ENCODE data around the gene NTSR2. TPM values are rescaled to one million over a fixed set of nuclear protein-coding genes. Genes with fewer than 3 reads are reported as not detected.

Gene NTSR2
- total RNA-seq, 4 donors from 2014 or later: not detected

DNA sequence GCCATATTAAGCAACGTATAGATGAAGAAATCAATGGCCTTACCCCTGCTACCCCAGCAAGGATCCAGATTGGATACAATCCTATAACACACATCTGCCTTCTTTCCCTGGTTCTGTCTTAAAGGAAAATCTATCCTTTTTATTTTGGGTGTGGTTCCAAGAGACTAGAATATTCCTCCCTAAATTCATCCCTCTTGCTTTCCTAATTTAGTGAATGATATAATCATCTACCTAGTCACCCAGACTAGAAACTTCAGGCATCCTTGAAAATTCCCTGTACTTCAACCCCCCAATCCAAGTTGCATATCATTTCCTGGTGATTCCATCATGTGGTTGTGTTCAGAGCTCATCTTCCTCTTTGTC is 41.3 kb upstream of the NTSR2 start:
- TF ChIP-seq POLR2AphosphoS5 (IDR thresholded peaks at IDR 0.05) (no peak), EP300 (IDR thresholded peaks at IDR 0.05) (no peak), POLR2A (IDR thresholded peaks at IDR 0.05) (no peak)
- TF ChIP-seq, protein P1, sequence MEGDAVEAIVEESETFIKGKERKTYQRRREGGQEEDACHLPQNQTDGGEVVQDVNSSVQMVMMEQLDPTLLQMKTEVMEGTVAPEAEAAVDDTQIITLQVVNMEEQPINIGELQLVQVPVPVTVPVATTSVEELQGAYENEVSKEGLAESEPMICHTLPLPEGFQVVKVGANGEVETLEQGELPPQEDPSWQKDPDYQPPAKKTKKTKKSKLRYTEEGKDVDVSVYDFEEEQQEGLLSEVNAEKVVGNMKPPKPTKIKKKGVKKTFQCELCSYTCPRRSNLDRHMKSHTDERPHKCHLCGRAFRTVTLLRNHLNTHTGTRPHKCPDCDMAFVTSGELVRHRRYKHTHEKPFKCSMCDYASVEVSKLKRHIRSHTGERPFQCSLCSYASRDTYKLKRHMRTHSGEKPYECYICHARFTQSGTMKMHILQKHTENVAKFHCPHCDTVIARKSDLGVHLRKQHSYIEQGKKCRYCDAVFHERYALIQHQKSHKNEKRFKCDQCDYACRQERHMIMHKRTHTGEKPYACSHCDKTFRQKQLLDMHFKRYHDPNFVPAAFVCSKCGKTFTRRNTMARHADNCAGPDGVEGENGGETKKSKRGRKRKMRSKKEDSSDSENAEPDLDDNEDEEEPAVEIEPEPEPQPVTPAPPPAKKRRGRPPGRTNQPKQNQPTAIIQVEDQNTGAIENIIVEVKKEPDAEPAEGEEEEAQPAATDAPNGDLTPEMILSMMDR (IDR thresholded peaks at IDR 0.05): no peak
- no peaks in the 10 kb centered on the region for H3K36me3 ChIP-seq
- H3K27me3 ChIP-seq: no peaks in the 10 kb centered on the region
- H3K4me1 ChIP-seq: peaks cover 3 to 28% (median 12%) of the 10 kb centered on the region in 3 donors
- no peaks in the 10 kb centered on the region for H3K9me3 ChIP-seq
- no peak for ATAC-seq
- no peak overlapping the region for H3K4me3 ChIP-seq
- H3K27ac ChIP-seq: peak overlapping the region in 3 of 4 donors; percentile 70 to 81 (median 75)
- 44 to 50% methylated on average over 1 of the region's 1 CpG for WGBS, 2 donors (ENCODE audit: low coverage in 1 of 2)

DNA sequence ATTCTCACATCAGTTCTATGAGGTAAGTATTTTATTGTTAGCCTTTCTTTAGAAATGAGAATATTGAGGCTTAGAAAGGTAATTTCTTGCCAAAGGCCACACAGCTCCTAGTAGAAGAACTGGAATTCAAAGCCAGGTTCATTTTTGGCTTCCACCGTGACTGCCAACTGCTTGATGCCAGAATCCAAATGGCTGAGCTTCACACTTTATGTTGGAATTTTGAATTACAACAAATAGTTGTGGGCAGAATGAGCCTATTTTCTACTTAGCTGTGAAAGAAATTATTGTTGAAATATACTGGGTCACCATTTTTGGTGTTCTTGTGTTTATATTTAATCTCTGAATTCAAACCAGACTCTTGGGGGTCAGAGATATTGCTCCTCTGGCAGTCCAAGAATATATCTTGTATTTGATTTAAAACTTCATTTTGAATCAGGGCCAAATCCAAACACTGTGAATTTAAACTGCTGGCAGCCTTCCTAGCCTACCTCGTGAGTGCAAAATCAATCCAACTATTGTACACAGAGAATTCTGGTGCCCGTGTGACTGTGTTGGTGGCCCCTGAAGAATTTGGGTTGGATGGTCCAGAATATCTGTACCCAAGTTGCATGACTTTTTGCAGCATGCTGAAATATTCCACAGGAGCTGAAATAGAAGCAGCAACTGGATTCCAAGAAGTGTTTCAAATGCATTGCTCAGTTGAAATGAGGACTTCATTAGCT is 40.8 kb upstream of the NTSR2 start:
- no peaks in the 10 kb centered on the region for H3K9me3 ChIP-seq
- WGBS, 2 donors (ENCODE audit: low coverage in 1 of 2): 10 to 24% methylated on average over 3 of the region's 3 CpGs

DNA sequence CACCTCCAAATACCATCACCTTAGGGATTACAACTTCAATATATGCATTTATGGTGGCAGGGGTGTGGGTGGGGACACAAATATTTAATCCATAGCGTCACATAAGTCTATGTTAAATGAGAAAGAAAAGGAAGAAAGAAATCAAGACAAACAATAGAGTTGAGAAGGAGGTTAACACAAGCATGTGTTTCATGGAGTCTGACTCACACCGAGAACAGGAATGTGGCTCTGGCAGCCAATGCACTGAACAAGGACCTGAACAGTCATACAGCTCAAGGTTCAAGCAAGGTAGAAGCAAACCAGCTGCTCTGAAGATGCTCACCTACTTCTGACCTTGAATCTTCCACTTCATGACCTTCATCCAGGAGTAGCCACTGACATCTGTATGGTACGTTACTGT is 40.2 kb upstream of the NTSR2 start:
- H3K4me1 ChIP-seq: peaks cover 3 to 28% (median 12%) of the 10 kb centered on the region in 3 donors
- no peaks in the 10 kb centered on the region for H3K36me3 ChIP-seq
- no peak for TF ChIP-seq EP300 (IDR thresholded peaks at IDR 0.05)
- TF ChIP-seq POLR2AphosphoS5 (IDR thresholded peaks at IDR 0.05): peak; percentile 53
- TF ChIP-seq, protein P1 (IDR thresholded peaks at IDR 0.05): no peak
- no peak for TF ChIP-seq POLR2A (IDR thresholded peaks at IDR 0.05)
- no peaks in the 10 kb centered on the region for H3K27me3 ChIP-seq
- H3K27ac ChIP-seq: peak overlapping the region; percentile 32 to 81 (median 72)
- H3K9me3 ChIP-seq: no peaks in the 10 kb centered on the region
- peak; percentile 86 for ATAC-seq
- no peak overlapping the region for H3K4me3 ChIP-seq
- 20 to 34% methylated on average over 3 of the region's 3 CpGs for WGBS, 2 donors (ENCODE audit: low coverage in 1 of 2)

More for the DNA sequence above, 40.8 kb upstream of the NTSR2 start:
- Histone ChIP-seq H3K4me1 (peaks cover 3 to 28% (median 12%) of the 10 kb centered on the region in 3 donors), H3K27ac (peak overlapping the region; percentile 30 to 81 (median 72)), H3K4me3 (no peak overlapping the region), H3K27me3 (no peaks in the 10 kb centered on the region), H3K36me3 (no peaks in the 10 kb centered on the region)
- TF ChIP-seq, protein P1 (IDR thresholded peaks at IDR 0.05): no peak
- TF ChIP-seq POLR2AphosphoS5 (IDR thresholded peaks at IDR 0.05): no peak
- no peak for TF ChIP-seq POLR2A (IDR thresholded peaks at IDR 0.05)
- TF ChIP-seq EP300 (IDR thresholded peaks at IDR 0.05): no peak
- no peak for ATAC-seq

DNA sequence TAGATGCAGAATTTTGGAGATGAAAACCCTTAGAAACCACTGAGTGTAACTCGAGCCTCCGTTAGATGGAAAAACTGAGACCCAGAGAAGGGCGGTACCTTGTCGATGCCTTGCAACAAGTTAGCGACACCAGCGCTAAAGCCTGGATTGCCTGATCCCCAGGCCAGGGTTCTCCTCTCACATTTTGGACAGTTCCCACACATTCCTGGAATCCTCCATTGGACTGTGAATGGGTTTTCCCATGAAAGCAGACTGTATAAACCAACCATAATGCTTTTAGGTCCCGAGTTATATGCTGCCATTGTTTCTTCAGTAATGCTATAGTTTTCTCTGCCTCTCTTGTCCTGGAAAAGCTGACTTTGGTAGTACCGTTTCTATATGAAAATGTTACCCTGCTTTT is 39.3 kb upstream of the NTSR2 start:
- 90 to 100% methylated on average over 3 to 8 of the region's 8 CpGs for WGBS, 2 donors (ENCODE audit: low coverage in 1 of 2)
- H3K27ac ChIP-seq: peak overlapping the region in 1 of 4 donors; percentile 75
- no peak for TF ChIP-seq POLR2A (IDR thresholded peaks at IDR 0.05)
- no peak for TF ChIP-seq POLR2AphosphoS5 (IDR thresholded peaks at IDR 0.05)
- no peak for TF ChIP-seq EP300 (IDR thresholded peaks at IDR 0.05)
- TF ChIP-seq, protein P1 (IDR thresholded peaks at IDR 0.05): no peak
- ATAC-seq: no peak
- no peaks in the 10 kb centered on the region for H3K36me3 ChIP-seq
- no peak overlapping the region for H3K4me3 ChIP-seq
- no peaks in the 10 kb centered on the region for H3K27me3 ChIP-seq
- H3K9me3 ChIP-seq: no peaks in the 10 kb centered on the region
- peaks cover 3 to 28% (median 12%) of the 10 kb centered on the region in 3 donors for H3K4me1 ChIP-seq

DNA sequence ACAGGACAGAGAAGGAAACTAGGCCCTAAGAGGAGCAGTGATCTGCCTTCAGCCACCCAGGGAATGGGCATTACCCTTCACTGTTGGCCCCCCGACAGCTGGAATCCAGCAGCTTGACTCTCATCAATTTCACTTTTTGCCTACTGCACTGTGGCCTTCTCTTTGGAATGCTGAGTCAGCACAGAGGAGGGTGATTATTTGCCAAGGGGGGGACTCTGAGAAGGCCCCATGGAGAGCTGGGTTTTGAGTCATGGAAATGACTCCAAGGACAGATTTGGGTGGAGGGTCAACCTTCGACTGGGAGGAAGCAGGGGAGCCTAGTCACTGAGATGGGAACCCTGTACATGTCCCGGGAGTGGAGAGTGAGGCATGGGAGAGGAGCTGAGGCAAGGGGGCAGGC is 38.1 kb upstream of the NTSR2 start:
- WGBS, 2 donors (ENCODE audit: low coverage in 1 of 2): 56% methylated on average over 2 of the region's 3 CpGs; no CpG with 5 or more reads in 1 of the 2 donors
- H3K27ac ChIP-seq: no peak overlapping the region
- TF ChIP-seq POLR2A (IDR thresholded peaks at IDR 0.05) (no peak), POLR2AphosphoS5 (IDR thresholded peaks at IDR 0.05) (no peak), EP300 (IDR thresholded peaks at IDR 0.05) (no peak)
- TF ChIP-seq, protein P1 (IDR thresholded peaks at IDR 0.05): no peak
- H3K9me3 ChIP-seq: no peaks in the 10 kb centered on the region
- no peaks in the 10 kb centered on the region for H3K27me3 ChIP-seq
- H3K36me3 ChIP-seq: no peaks in the 10 kb centered on the region
- ATAC-seq: no peak
- H3K4me3 ChIP-seq: no peak overlapping the region
- H3K4me1 ChIP-seq: peaks cover 3 to 28% (median 12%) of the 10 kb centered on the region in 3 donors
